Psoas muscle (tissue), 8 donors: ENCODE data around the gene TRIM32. TPM values are rescaled to one million over a fixed set of nuclear protein-coding genes. Genes with fewer than 3 reads are reported as not detected.
A peak's percentile ranks its signal among the peaks of the same experiment; 100 is the strongest.

ENCODE experiments used
- ATAC-seq, 4 donors: fragments of 200-7000 bp; cut with Tn5 transposase; one replicate each; pipeline ENCODE4 v1.9.1; 2020; ENCODE audit warnings: moderate library complexity in 3 of 4, mild to moderate bottlenecking in 2 of 4
- DNase-seq, 2 donors: peaks; one replicate each; pipeline ENCODE4 v3.0.0-alpha.2; 2020
- H3K27ac ChIP-seq: fragments of 200-600 bp; one replicate; pipeline ENCODE4 v1.8.0; 2022
- H3K27me3 ChIP-seq, 3 donors: fragments of 200-600 bp in 1 of 3; one replicate each; pipeline versions ENCODE4 v1.6.1 to v1.8.0; 2013 to 2022; ENCODE audit warnings: low read length in 2 of 3, mild to moderate bottlenecking in 2 of 3, moderate library complexity in 1 of 3; ENCODE audit not compliant: insufficient read depth in 3 of 3
- H3K36me3 ChIP-seq, 2 donors: fragments of 200-600 bp in 1 of 2; one replicate each; pipeline versions ENCODE4 v1.6.1 to v1.8.0; 2013 to 2022; ENCODE audit warnings: low read depth in 1 of 2, mild to moderate bottlenecking in 1 of 2, moderate library complexity in 1 of 2; ENCODE audit not compliant: insufficient read depth in 1 of 2
- H3K4me1 ChIP-seq: fragments of 200-600 bp; one replicate; pipeline ENCODE4 v1.8.0; 2022
- H3K4me3 ChIP-seq: fragments of 200-600 bp; one replicate; pipeline ENCODE4 v1.8.0; 2022; ENCODE audit warnings: mild to moderate bottlenecking
- H3K9me3 ChIP-seq: fragments of 200-600 bp; one replicate; pipeline ENCODE4 v1.8.0; 2022
- CTCF ChIP-seq: fragments of 200-600 bp; IDR thresholded peaks from one replicate; pipeline ENCODE4 v1.8.0; 2022; ENCODE audit warnings: antibody characterized with exemption
- WGBS, 3 donors: extraction: QIAGEN DNeasy Blood & Tissue Kit; methylation state at CpG; one replicate each; pipeline versions ENCODE4 v1.1.6 to v1.1.7; 2013; 5-methylcytosine and 5-hydroxymethylcytosine counted together
- intact Hi-C, 2 donors: fragments of 100-400 bp; cut with DNase I; formaldehyde crosslinking; loops; one replicate each; pipeline versions ENCODE4 v1.11.0 to v1.14.2; 2022
- polyA plus RNA-seq, 3 donors: library from polyadenylated mRNA; stranded (reverse); fragments of 200-250 nt; gene quantifications; one replicate each; pipeline ENCODE4 v1.2.3, GENCODE V29; 2013
- total RNA-seq, 4 donors: library from RNA; stranded (reverse); fragmentation: NEBNext Ultra II Directional in 2 of 4; extraction: Animal tissue kit (Norgen Biotek cat#: 25700) in 2 of 4; gene quantifications; one replicate each; pipeline versions ENCODE4 v1.2.1 to v1.2.4, GENCODE V29; 2021 to 2023
- donor health status: healthy with polysubstance abuse.
- donor health status: DM: no; HTN: no; CAD: no; lungs with moderate emphysema.
- donor health status: Bipolar disorder and iron deficiency.
- donor health status: healthy.
- donor health status: DM: yes; HTN: yes; CAD: no.
- donor health status: DM: no; HTN: no; CAD: no.
- donor health status: DM: no; HTN: no; CAD: no.
- donor health status: DM: yes; HTN: yes; CAD: no.

Gene TRIM32
- total and polyA plus RNA-seq, 7 donors = 6.1 to 47.4 (median 15.3) TPM

DNA sequence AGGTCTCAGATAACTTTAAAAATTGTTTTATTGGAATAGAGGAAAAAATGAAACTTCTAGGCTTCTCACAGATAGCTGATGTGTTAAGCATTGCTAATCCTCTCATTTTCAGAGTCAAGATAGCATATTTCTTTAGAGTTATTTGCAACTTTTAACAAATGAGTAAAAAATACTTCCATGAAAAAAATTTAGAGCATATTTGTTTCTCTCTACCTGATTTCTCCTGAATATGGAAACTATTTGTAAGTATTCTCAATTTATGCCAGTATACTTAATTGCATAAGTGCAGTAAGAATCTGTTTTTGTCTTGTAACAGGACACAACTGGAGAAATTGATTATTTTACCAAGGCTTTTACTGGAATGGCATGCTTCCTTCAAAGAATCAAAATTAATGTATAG lies 3.6 kb upstream of the TRIM32 start:
- DNase-seq = no peak
- Histone ChIP-seq H3K4me3 (no peak overlapping the region), H3K27me3 (no peaks in the 10 kb centered on the region), H3K9me3 (no peaks in the 10 kb centered on the region), H3K36me3 (no peaks in the 10 kb centered on the region), H3K27ac (no peak overlapping the region), H3K4me1 (peaks cover 4% of the 10 kb centered on the region)
- intact Hi-C loops = no loop called here
- ATAC-seq = no peak
- TF ChIP-seq CTCF = no peak

GRCh38 chr9:116685166-116685565 lies 1.9 kb upstream of the TRIM32 start:
- 71 to 81% (median 75%) methylated on average over 4 of the region's 4 CpGs for WGBS, 3 donors
- Histone ChIP-seq H3K36me3 (no peaks in the 10 kb centered on the region), H3K27ac (no peak overlapping the region), H3K27me3 (no peaks in the 10 kb centered on the region), H3K4me1 (peaks cover 21% of the 10 kb centered on the region), H3K4me3 (no peak overlapping the region), H3K9me3 (no peaks in the 10 kb centered on the region)
- TF ChIP-seq CTCF = no peak
- no peak for DNase-seq
- ATAC-seq = no peak
- intact Hi-C loops = no loop called here

GRCh38 chr9:116686135-116686534 lies 970 bp upstream of the TRIM32 start:
- no peaks in the 10 kb centered on the region for H3K9me3 ChIP-seq
- intact Hi-C loops = no loop called here
- H3K27me3 ChIP-seq = no peaks in the 10 kb centered on the region
- H3K4me3 ChIP-seq = peak overlapping the region; percentile 74
- DNase-seq (no peak), ATAC-seq (peak in 2 of 4 donors; percentile 7 to 8)
- H3K36me3 ChIP-seq = no peaks in the 10 kb centered on the region
- peak overlapping the region; percentile 92 for H3K27ac ChIP-seq
- no peak for TF ChIP-seq CTCF
- peaks cover 29% of the 10 kb centered on the region for H3K4me1 ChIP-seq

DNA sequence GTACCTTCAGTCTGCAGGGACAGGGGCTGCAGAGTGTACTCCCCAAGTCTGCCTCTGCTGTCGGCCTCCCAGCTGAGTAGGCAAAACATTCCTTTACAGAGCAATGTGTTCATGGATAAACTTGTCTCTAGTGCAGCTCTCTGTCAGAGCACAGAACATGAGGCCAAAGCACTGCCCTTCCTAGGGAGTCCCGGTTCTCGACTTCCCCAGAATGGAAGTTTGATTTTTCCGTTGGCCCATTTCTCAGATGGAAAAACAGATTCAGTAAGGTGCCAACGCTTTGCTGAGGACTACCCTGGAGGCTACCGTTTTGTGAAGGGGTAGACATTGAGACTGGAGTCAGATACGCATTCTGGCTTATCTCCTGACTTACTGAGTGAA lies 422 bp upstream of the TRIM32 start:
- Histone ChIP-seq H3K27me3 (no peaks in the 10 kb centered on the region), H3K4me3 (peak overlapping the region; percentile 74), H3K27ac (peak overlapping the region; percentile 92), H3K9me3 (no peaks in the 10 kb centered on the region), H3K4me1 (peaks cover 33% of the 10 kb centered on the region), H3K36me3 (no peaks in the 10 kb centered on the region)
- DNase-seq (peak; percentile 5 to 39), ATAC-seq (peak; percentile 45 to 58 (median 48))
- 5 to 11% (median 7%) methylated on average over 7 of the region's 7 CpGs for WGBS, 3 donors
- TF ChIP-seq CTCF = no peak
- intact Hi-C loops = no loop called here

DNA sequence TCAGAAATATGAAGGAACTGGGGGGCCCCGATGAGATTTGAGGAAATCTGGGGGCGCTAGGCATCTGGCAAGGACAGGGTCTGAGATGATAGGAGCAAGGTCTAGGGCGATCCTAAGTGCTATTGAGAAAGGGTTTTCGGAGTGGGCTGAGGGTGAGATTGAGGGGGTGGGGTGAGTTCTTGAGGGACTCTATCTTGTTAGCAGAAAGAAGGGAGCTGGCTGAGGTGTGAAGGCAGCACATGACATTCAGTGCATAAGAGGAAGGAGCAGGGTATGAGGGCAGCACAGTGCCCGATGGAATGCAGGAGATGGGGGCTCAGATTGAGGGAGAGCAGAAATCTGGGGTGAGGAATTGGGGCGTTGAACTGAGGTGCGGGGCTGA lies 640 bp downstream of the TRIM32 start:
- Histone ChIP-seq H3K27ac (peak overlapping the region; percentile 92), H3K9me3 (no peaks in the 10 kb centered on the region), H3K4me3 (peak overlapping the region; percentile 74), H3K27me3 (no peaks in the 10 kb centered on the region), H3K4me1 (peaks cover 38% of the 10 kb centered on the region), H3K36me3 (no peaks in the 10 kb centered on the region)
- intact Hi-C loops = no loop called here
- no peak for DNase-seq
- WGBS, 3 donors = 8 to 13% (median 12%) methylated on average over 7 of the region's 7 CpGs
- TF ChIP-seq CTCF = no peak
- ATAC-seq = peak; percentile 7 to 28 (median 16)
